ENCODE measurements around the gene PRDM15.

Gene PRDM15

DNA sequence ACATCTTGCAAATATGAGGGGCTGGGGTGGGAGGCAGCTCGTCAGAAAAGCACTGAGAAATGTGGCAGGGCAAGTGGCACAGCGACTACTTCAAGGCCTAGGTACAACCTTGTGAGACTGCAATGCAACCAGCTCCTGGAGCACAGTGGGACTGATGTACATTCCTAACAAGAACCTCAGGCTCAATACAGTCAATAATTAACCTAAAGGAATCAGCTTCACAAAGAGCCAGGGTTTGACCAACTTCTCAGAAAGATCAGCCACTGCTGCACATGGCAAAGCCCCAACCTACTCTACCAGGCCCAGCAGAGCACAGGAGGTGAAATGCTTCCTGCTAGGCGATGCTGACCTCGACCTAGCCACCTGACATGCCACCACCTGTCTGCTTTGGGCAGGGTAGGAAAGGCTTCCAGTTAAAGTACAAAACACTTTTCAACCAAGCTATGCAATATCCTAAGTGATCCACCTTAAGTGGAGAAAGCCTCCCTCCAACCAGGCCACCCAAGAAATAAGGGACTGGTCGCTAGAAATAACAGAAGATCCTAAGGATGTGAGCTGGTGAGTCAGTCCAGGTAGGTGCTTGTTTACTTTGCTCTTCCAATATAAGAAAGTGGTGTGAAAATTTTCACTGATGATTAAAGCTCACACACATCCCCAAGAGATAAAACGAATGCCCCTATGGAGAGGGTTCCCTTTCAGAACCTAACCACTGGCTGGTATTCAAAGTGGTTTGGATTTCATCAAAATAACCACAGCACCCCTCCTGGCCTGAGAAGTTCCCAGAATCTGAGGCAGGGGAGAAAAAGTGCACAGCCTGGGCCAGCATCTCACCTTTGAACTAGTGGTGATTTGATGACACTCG, 114.4 kb downstream of the PRDM15 start:
- no peak for DNase-seq (ENCODE audit: low read depth in 2 of 2)

DNA sequence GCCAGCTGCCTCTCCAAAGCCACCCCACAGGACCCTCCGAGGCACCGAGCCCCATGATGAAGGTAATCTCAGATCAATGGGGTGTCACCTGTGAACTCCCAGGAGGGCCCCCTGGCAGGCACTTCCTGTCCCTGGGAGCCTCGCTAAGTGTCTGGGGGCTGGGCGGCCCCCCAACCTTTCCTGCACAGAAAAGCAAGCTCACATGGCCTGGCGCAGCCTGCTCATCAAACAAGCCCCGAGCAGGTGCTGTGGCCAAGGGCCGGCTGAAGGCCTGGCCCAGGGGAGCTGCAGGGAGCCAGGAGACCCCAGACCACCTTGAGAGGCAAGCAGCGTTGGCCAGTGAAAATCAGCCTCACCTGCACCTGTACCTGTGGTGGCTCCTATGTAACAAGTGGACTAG, 115.1 kb downstream of the PRDM15 start:
- no peak for DNase-seq (ENCODE audit: low read depth in 2 of 2)

DNA sequence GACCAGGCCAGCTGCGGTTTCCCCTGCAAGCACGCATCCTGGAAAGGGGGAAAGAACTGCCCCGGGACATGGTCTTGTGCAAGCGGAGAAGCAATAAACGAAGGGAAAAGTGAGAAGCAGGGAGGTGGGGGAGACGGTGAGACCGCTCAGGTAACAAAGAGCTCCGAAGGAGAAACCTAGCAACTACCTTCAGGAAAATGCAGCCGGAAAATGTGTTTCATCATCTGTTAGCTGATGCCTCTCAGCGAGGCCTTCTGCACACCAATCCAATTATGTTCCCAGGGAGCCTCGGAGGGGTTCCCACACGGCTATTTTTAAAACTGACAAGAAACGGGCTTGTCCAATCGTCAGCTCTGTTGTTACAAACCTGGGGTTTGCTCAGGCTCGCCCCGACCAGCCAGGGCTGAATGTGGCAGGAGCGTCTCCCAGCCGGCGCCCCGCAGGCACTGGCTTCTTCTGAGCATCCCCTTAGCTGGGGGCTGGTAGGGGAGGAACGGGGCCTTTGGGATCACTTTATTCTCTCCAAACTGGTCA, 115.7 kb downstream of the PRDM15 start:
- no peak for DNase-seq (ENCODE audit: low read depth in 2 of 2)

DNA sequence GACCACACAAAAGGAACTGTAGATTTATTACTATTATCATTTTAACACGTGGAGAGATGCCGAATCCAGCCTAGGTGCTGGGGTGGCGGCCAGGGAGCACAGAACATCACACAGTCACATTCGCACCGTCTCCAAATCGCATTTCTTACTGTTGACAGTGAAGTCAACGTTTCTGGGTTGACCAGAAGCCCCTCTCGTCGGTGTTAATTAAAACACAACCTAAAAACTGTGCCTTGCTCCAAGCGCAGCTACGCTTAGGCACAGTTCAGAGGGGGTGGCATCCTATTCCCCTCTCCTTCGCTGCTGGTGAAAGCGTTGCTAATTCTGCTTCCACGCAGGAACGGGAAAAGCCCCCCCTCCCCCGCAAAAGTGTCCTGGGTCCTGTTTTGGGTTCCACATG, 116.4 kb downstream of the PRDM15 start:
- no peak for DNase-seq (ENCODE audit: low read depth in 2 of 2)

DNA sequence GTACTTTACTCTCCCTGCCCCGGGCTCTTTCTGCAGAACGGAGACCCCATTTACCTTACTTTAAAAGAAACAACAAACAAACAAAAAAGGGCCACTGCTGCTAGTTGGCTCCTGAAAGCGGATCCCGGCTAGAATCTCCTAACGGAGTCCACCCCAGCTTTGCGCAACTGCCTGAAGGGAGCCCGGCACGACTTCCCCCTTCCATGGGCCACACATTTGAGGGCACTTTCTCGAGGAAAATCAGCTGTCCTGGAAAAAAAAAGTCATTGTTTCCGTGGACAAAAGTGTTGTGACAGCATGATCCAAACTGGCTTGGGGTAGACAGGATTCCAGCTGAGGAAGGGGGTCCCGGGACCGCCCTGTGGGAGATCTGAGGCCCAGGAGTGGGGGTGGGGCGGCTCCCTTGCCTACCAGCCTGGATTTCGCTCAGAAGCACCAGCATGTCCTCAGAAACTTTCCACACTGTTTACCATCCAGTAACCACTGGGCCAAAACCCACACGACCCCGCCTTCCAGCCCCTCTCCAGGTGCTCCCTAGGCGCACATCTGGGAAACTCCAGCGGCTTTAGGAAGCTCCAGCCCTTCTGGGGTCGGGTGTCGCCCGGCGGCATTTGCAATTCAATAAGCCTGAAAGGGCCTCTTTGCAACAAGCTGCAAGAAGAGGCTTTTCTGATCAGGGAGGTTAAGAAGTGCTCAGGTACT, 117.1 kb downstream of the PRDM15 start:
- DNase-seq (ENCODE audit: low read depth in 2 of 2), result no peak

DNA sequence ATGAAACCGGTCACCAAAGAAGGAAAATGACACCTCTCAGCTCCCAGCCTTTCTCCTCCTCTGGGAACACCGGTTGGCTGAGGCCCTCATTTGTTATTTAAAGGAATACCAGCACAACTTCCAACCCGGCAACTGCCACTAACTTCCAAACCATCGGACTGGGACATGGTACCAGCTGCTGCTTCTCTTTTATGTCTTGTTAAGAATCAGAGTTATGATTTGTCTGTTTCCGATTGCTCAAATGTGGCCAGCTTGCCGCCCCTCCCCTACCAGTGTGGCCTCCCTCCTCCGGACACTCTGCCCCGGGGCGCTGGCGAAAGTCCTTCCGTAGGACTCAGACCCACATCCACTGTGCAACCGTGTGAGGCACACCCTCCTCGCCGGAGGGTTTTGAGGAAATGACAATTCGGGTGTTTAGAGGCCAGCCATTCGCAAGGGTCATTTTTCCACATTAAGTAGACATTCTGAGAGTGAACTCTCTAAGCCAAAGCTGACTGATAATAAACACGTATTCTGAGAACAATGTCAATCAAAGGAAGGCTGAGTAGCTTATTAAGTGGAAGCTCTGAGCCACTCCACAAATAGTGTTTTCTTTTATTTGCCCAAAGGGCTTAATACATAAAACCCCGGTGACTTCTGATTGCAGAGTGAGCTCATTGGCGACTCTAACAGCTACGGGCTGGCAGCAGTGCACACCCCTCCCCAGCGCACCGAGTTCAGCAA, 117.8 kb downstream of the PRDM15 start:
- no peak for DNase-seq (ENCODE audit: low read depth in 2 of 2)

- no peak for DNase-seq (ENCODE audit: low read depth in 2 of 2)
Measured at GRCh38 chr21:41760411-41760810, 118.7 kb downstream of the PRDM15 start.

GRCh38 chr21:41759926-41760325, 119.2 kb downstream of the PRDM15 start:
- no peak for DNase-seq (ENCODE audit: low read depth in 2 of 2)

GRCh38 chr21:41759214-41759840, 119.8 kb downstream of the PRDM15 start:
- DNase-seq (ENCODE audit: low read depth in 2 of 2), result no peak

DNA sequence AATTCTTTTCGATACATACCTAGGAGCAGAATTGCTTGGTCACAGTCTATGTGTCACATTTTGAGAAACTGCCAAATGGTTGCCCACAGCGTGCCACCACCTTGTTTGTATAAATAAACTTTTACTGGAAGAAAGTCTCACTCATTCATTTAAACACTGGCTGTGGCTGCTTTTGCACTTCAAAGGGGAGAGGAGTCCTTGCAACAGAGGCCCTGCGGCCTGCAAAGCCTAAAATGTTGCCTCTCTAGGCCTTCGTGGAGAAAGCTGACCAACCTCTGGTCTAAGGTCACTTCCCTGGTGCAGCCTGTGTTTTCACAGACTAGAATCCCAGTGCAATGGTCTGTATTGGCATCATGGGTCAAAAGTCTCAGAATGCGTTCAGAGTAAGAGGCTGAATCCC, 120.6 kb downstream of the PRDM15 start:
- DNase-seq (ENCODE audit: low read depth in 2 of 2), result no peak

GRCh38 chr21:41755934-41756773, 123.0 kb downstream of the PRDM15 start:
- DNase-seq (ENCODE audit: low read depth in 2 of 2), result no peak

DNA sequence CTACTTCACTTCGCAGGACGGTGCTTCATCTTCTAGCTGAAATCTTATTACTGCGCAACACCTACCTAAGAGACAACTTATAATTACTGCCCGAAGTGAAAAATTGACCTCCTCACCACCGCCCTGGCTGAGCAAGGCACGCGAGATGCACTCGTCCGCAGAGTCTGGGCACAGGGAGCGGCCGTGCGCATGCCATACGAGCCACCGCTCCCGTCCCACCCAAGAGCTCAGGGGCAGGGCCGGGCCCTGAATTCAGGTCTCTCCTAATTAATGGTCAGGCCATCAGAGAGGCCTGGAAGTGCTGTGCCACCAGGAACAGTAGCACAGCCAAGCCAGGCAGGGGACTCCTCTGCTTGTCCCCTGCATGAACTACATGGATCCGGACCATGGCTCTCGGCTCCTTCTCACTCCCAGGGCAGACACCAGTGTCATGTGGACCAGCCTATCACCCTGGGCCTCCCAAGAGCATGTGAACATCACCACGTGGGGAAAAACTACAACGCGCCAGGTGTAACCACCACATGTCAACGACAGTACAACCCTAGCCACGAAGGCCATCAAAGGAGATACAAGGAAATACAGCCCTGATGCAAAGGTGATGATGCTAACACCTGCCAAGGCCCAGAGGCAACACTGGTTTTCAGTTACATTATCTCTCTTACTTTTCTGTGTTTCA, 123.7 kb downstream of the PRDM15 start:
- DNase-seq (ENCODE audit: low read depth in 2 of 2), result no peak

GRCh38 chr21:41754479-41754891, 124.7 kb downstream of the PRDM15 start:
- DNase-seq (ENCODE audit: low read depth in 2 of 2), result no peak

GRCh38 chr21:41753006-41753898, 125.9 kb downstream of the PRDM15 start:
- no peak for DNase-seq (ENCODE audit: low read depth in 2 of 2)

DNA sequence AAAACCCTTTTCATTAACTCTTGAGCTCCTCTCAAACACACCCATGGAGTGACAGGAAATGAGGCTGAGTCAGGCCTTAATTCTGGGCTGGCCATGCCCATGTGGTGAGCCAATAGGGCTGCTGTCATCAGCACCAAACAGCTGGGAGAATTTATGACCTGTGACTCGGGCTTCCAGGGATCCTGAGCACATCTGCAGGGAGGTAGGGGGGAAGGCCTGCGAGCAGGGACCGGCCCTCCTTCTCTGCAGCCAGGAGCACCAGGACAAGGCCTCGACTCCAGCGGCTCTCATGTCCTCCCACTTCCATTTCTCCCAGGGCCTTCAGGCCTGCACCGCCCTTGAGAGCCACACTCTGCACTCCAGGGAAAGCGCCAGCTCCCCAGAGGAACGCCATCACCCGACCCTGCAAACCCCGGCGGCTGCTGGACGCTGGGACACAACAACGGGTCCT, 126.9 kb downstream of the PRDM15 start:
- DNase-seq (ENCODE audit: low read depth in 2 of 2), result no peak

- DNase-seq (ENCODE audit: low read depth in 2 of 2), result no peak
Measured at GRCh38 chr21:41751611-41752011, 127.5 kb downstream of the PRDM15 start.

DNA sequence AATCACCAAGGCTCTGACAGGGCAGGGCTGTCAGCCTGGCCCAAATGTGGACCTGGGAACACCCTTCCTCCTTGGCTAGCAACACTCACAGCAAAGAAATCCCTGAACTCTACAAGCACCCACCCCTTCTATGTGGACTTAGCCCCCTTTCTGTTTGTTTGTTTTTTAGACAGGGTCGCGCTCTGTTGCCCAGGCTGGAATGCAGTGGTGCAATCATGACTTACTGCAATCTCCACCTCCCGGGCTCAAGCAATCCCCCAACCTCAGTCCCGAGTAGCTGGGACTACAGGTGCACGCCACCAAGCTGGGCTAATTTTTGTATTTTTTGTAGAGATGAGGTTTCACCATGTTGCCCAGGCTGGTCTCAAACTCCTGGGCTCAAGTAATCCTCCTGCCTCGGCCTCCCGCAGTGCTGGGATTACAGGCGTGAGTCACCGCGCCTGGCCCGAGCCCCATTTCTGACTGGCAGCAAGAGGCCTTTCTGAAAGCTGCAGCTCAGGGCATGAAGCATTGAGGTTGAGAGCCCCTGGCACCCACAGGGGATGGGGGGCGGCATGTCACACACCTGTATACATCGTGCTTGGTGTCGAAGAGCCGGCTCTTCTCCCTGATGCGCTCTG, 128.5 kb downstream of the PRDM15 start:
- DNase-seq (ENCODE audit: low read depth in 2 of 2), result no peak

GRCh38 chr21:41750051-41750450, 129.1 kb downstream of the PRDM15 start:
- DNase-seq (ENCODE audit: low read depth in 2 of 2), result no peak

DNA sequence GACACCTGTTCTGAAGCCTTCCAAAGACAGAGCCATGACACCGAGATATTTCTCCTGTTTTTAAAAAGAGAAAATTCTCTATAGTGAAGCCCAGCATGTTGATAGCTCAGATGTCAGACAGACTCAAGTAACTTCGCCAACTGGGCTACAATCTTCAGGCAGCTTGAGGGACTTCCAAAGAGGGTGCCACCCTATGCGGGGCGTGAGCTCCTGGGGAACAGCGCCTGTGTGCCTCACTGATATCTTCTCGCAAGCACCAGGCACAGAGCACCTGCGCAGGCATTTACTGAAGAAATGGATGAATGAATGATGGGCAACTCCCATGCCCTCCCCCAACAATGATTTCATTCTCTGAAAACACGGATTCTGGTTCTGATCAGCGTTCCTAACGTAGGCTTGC, 129.9 kb downstream of the PRDM15 start:
- no peak for DNase-seq (ENCODE audit: low read depth in 2 of 2)

All from stimulated activated CD4-positive, alpha-beta T cell treated with anti-CD3 and anti-CD28 coated beads, Interleukin-15, amount 100 ng/mL, for 48 hours (primary cell).